Measurements from ENCODE around the gene C6orf89. TPM values are rescaled to one million over a fixed set of nuclear protein-coding genes. Genes with fewer than 3 reads are reported as not detected.

C6orf89 gene
- total RNA-seq, 4 donors from 2014 or later, result 18.6 to 34.9 (median 23.1) TPM

GRCh38 chr6:36969240-36969691 is 83.5 kb downstream of the C6orf89 start:
- Histone ChIP-seq H3K4me3 (no peak overlapping the region), H3K27me3 (no peaks in the 10 kb centered on the region), H3K27ac (peak overlapping the region; percentile 15 to 78 (median 32)), H3K4me1 (peaks cover 0 to 42% (median 23%) of the 10 kb centered on the region in 3 donors), H3K36me3 (peaks cover 22 to 81% (median 50%) of the 10 kb centered on the region in 3 donors), H3K9me3 (no peaks in the 10 kb centered on the region)
- DNase-seq, result no peak
- 51 to 75% methylated on average over 5 to 10 of the region's 14 CpGs for whole genome bisulfite sequencing, 2 donors
- intact Hi-C loops (cut with DNase I), result no loop called here
- TF ChIP-seq CTCF (IDR thresholded peaks at IDR 0.05) (no peak), POLR2A (IDR thresholded peaks at IDR 0.05) (no peak)

DNA sequence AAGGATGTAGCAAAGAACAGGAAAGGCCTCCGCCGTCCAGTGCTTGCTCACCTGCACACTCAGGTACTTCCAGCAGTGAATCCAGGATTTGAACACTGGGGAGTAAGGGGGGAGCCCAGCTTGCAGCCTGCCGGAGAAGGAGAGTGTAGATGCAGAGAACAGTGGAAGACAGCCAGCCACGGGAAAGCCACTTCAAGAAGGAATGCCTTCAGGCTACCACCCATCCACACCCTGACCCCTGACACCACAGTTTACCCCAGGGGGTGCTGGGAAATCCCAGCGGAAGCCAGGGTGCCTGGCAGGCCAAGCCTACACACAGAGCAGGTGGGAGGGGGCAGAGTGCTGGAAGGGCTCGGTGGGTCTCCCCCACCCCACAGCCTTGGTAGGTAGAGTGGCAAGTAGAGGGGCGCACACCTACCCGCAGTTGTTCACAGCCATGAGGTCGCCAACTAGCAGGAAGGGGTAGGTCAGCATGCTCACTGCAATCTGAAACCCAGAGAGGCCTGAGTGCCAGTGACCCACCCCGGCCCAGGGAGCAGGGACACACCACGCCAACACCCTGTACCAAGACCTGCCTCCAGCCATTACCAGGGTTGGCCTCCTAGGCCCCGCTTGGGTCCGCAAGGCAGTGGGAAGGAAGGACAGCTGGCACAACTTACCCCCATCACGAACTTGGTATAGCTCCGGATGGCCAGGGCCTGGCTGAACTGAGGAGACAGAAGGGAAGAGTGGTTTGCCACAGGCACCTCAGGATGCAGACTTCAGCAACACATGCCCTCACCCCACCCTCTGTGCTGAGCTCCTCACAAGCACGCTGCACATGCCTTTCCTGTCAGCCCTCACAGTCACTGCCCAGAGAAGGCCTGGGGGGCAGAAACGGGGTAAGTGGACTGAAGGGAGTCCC is 84.5 kb downstream of the C6orf89 start:
- WGBS, 2 donors, result 75 to 80% methylated on average over 6 to 9 of the region's 17 CpGs
- DNase-seq, result no peak
- Histone ChIP-seq H3K36me3 (peaks cover 32 to 91% (median 58%) of the 10 kb centered on the region in 3 donors), H3K9me3 (no peaks in the 10 kb centered on the region), H3K4me3 (no peak overlapping the region), H3K4me1 (peaks cover 0 to 38% (median 21%) of the 10 kb centered on the region in 3 donors), H3K27ac (peak overlapping the region in 2 of 4 donors; percentile 19 to 78), H3K27me3 (no peaks in the 10 kb centered on the region)
- intact Hi-C loops (cut with DNase I), result no loop called here
- TF ChIP-seq CTCF (IDR thresholded peaks at IDR 0.05) (no peak), POLR2A (IDR thresholded peaks at IDR 0.05) (no peak)

DNA sequence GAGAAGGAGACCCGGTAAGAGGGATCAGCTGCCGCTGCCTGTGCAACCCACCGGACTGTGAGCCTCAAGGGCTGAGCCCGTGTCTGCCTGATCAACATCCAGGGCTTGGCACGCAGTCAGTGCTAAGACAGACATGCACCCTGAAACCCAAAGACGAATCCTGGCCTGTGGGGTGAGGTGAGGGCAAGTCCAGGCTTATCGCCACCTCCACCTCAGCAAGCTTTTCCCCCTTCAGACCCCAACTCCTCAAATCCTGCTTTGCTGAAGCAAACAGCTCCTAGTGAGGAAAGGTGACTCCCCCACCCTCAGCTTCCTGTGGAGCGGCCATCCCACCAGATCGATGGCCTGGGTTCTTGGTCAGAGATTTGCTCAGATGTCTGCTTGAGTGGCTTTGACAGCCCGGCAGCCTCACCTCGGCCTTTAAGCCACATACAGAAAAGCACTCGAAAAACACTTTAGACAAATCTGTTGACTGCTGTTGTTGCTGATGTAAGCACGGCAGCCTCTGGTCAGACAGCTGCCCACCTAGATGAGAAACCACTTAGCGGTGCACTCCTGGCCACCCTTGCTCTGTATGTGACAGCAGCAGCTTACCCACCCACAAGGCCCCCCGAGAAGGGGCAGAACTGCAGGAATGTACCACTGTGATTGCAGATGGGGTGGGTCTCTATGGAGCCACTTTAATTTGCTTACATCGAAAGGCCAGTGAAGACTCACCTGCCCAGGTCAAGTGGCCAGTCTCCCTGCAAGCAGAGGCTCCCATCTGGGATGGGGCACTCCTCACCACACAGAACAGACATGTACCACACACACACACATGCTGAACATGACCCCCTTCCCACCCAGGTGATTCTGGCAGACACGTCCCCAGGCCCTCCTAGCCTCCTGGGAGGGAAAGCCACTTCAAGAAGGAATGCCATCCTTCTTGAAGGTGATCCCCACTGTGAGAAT is 85.4 kb downstream of the C6orf89 start:
- H3K9me3 ChIP-seq, result no peaks in the 10 kb centered on the region
- TF ChIP-seq POLR2A (IDR thresholded peaks at IDR 0.05) (no peak), CTCF (IDR thresholded peaks at IDR 0.05) (no peak)
- H3K4me1 ChIP-seq, result peaks cover 0 to 38% (median 21%) of the 10 kb centered on the region in 3 donors
- H3K27me3 ChIP-seq, result no peaks in the 10 kb centered on the region
- no peak overlapping the region for H3K4me3 ChIP-seq
- H3K27ac ChIP-seq, result peak overlapping the region in 1 of 4 donors; percentile 19
- intact Hi-C loops (cut with DNase I), result no loop called here
- peaks cover 41 to 100% (median 67%) of the 10 kb centered on the region in 3 donors for H3K36me3 ChIP-seq
- no peak for DNase-seq
- 49 to 88% methylated on average over 8 to 9 of the region's 17 CpGs for WGBS, 2 donors

DNA sequence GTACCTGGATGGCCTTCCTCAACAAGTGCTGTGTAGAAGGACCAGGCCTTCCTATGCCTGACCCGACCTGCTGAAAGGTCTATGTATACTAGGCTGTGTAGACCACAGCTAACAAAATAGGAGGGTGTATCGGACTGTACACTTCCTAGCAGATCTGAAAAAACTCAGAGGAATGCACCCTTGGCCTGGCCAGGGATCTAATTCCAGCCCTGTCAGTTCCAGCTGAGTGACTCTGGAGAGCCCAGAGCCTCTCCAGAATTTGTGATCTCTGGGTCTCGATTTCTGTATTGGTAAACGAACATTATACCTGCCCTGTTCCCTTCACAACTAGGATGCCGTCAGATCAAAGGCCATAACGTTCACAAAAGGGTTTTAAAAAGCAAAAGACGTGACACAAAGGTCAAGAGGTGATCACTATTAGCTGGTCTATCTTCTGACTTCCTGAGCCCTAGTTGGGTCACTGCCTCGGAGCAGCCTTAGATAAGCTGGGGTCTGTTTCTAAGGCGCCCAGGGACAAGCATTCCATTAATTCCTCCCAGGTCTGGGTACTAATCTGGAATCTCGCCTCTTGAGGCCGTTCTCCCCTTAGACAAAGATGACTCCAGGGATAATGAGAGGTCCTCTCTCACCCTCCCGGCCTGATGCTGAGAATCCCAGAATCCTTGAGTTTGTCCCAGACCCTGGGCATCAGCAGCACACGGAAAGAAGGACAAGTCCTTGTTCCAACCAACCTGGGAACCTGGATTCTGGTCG is 86.3 kb downstream of the C6orf89 start:
- Histone ChIP-seq H3K4me1 (peaks cover 0 to 38% (median 21%) of the 10 kb centered on the region in 3 donors), H3K9me3 (no peaks in the 10 kb centered on the region), H3K36me3 (peaks cover 51 to 100% (median 76%) of the 10 kb centered on the region in 3 donors), H3K27me3 (no peaks in the 10 kb centered on the region), H3K27ac (no peak overlapping the region), H3K4me3 (no peak overlapping the region)
- TF ChIP-seq POLR2A (IDR thresholded peaks at IDR 0.05), result no peak
- no peak for TF ChIP-seq CTCF (IDR thresholded peaks at IDR 0.05)
- intact Hi-C loops (cut with DNase I), result no loop called here
- DNase-seq, result no peak
- WGBS, 2 donors, result 87 to 88% methylated on average over 10 to 12 of the region's 14 CpGs

Data from esophagus squamous epithelium (tissue), 5 donors.